Hematopoietic multipotent progenitor cell treated with erythropoietin and hydrocortisone succinate and interleukin-3 and kit ligand, for 15 days (in vitro differentiated cells): ENCODE data around the gene MYT1.
"Not testable (repeated sequence)": the region's sequence is repeated elsewhere in the genome, so short reads cannot be mapped to it uniquely, and the experiment has no call there.

Experiments
- DNase-seq: peaks from one replicate; pipeline ENCODE4 v3.0.0-alpha.2; 2015; ENCODE audit warnings: low spot score

The MYT1 gene

DNA sequence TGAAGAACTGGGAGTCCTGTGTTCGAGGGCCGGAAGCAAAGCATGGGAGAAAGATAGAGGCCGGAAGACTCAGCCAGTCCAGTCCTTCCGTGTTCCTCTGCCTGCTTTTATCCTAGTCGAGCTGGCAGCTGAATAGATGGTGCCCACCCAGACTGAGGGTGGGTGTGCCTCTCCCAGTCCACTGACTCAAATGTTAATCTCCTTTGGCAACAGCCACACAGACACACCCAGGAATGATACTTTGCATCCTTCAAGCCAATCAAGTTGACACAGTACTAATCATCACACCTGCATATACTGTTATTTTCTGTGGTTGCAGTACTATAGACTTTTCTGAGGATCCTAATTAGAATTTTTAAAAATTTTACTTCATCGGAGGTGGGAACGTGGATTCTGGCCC, 112.6 kb downstream of the MYT1 start:
- DNase-seq, result no peak

DNA sequence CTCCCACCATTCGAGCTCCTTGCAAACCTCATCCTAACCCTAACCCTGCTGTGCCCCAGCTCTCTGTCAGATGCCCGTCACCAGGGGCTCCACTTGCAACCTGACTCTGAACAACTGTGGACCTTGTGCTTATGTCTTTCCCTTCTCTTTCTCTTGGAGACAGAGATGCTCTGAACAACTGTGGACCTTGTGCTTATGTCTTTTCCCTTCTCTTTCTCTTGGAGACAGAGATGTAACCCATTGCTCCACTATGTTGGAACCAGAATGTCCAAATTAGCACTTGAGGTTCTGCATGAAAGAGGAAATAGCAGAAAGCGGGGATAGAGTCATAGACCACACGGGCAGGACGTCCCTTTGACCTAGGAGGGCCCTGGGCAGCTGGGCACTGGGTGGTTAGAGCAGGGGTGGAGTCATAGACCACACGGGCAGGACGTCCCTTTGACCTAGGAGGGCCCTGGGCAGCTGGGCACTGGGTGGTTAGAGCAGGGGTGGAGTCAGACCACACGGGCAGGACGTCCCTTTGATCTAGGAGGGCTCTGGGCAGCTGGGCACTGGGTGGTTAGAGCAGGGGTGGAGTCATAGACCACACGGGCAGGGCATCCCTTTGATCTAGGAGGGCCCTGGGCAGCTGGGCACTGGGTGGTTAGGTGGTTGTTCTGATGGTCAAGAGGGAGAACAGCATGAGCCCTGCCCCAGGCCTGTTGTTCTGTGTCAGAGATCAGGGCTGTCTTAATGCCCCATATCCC, 113.5 kb downstream of the MYT1 start:
- no peak for DNase-seq

- DNase-seq, result no peak
Observed at GRCh38 chr20:64278317-64278681, 114.0 kb downstream of the MYT1 start.

DNA sequence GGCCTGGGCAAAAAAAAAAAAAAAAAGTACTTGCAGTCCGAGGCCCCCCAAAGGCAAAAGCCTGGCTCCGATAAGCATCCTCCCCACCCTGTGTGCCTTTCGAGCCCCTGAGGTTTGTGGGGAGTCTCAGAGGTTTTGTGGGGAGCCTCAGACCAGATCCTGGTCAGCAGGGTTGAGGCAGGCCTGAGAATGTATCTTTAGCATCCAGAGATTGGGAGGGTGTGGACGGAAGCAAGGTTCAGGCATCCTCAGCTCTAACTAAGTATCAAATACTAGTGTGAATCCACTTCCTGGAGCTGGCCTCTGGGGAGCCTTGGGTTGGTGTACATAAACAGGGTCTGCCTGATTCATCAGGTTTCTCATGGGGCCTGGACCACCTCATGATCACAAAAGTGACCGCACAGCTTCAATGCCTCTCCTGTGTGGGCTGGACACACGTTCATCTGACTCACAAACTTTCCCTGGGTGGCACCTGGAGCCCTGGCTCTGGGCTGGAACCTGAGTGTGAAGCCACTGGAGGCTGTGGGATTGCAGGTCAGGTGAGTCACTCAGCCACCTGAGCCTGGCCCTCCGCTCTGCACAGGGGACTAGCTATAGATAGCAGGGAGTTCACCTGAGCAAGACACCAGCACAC, 115.7 kb downstream of the MYT1 start:
- no peak for DNase-seq

DNA sequence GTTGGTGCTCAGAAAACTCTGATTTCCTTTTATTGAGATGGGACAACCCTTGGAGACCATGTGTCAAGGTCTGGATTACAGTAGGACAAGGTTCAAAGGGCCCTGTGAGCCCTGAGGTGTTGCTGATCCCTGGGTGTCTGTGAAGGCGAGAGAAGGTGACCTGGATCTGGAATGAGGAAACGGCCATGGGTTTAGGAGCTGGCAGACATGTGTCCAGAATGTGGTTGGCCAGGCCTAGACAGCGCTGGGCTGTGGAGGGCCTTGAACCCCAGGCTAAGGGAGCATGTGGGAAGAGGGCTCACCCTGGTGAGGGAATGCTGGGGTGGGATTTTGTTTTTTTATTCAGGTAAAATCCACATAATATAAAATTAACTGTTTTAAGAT, 116.2 kb downstream of the MYT1 start:
- DNase-seq, result no peak

DNA sequence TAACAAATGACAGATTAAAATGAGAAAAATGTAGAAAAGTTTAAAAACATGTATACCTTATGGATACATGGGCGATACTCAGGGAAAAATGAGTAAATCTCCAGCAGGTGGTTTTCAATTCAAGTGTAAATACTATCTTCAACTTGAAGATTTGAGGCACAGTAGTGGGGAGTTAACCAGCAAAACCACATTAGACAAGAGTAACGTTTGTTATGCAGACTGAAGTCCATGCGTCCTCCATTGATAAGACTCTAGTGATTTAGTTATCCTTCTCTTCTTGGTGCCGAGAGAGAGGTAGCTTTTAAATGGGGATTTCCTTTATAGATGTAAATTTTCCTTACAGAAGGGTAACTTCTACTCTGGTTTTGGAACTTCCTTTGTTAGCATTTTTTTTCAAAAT, 119.4 kb downstream of the MYT1 start:
- DNase-seq, result no peak

DNA sequence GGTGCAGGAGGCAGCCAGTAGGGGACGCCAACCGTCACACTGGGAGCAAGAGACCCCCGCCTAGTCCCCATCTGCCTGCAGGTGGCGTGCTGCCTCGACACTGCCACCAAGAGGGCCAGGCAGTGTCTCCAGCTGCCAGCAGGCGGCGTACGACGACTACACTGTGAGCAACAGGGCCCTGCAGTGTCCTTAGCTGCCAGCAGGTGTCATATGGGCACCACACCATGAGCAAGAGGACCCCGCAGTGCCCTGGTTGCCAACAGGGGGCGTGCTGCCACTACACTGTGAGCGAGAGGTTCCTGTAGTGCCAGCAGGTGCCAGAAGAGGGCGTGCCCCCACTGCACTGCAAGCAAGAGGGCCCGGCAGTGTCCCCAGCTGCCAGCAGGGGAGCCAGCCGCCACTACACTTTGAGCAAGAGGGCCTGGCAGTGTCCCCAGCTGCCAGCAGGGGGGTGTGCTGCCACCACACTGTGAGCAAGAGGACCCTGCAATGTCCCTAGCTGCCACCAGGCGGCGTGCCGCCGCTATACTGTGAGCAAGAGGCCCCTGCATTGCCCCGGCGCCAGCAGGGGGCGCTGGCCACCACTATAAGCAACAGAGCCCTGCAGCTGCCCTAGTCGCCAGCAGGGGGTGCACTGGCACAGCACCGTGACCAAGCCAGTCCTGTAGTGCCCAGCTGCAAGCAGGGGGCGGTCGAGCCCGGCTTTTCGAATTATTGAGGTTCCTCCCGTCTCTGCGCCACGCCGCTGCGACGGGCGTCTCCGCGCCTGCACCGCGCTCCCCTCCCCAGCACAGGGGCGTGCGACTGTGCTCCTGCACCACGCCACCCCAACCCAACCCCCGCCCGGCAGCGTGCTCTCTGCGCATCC, 121.6 kb downstream of the MYT1 start:
- peak; percentile 82 for DNase-seq

- DNase-seq, result not testable (repeated sequence)
Observed at GRCh38 chr20:64286447-64287263, 122.4 kb downstream of the MYT1 start.

- not testable (repeated sequence) for DNase-seq
Observed at GRCh38 chr20:64287264-64287590, 123.0 kb downstream of the MYT1 start.
